Measurements from ENCODE around the gene USF1. TPM values are rescaled to one million over a fixed set of nuclear protein-coding genes. Genes with fewer than 3 reads are reported as not detected.

USF1 gene
- total and polyA plus RNA-seq, 9 of the 15 experiments (the other 6 are each of a cell fraction or from before 2014, with no cell fraction given) = 7.4 to 60.2 (median 54.2) TPM

DNA sequence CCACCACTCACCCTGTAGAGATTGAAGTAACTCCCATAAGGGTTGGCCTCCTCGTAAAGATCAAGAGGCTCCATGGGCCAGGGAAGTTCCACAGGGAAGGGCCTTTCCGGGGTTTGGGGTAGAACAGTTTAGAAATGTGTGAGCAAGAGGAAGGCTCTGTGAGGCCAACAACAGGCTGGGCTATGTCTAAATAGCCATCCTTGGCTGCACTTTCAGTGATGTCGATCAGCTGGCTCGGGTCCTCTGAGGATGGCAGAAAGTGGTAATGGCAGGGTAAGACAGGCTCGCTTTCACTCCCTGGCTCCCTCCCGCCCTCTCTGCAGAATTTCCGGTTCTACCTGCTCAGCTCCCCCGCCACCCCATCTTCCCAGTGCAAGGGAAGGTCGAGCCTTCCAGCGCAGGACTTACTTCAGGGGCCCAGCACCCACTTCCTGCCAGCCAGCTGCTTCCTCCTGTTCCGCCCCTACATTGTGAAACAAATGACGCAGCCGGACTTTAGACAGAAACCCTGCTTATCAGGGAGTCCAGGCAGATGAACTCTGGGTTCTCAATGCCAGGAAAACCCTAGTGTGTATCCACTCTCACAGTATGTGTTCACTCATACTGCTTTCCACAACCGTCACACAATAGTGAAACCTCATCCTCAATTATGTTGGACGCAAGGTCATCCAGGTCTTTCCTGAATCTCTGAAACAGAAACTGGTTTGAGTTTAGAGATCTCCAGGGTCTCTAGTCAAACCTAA is 32.1 kb downstream of the USF1 start (continued):
- TF ChIP-seq, protein P1, sequence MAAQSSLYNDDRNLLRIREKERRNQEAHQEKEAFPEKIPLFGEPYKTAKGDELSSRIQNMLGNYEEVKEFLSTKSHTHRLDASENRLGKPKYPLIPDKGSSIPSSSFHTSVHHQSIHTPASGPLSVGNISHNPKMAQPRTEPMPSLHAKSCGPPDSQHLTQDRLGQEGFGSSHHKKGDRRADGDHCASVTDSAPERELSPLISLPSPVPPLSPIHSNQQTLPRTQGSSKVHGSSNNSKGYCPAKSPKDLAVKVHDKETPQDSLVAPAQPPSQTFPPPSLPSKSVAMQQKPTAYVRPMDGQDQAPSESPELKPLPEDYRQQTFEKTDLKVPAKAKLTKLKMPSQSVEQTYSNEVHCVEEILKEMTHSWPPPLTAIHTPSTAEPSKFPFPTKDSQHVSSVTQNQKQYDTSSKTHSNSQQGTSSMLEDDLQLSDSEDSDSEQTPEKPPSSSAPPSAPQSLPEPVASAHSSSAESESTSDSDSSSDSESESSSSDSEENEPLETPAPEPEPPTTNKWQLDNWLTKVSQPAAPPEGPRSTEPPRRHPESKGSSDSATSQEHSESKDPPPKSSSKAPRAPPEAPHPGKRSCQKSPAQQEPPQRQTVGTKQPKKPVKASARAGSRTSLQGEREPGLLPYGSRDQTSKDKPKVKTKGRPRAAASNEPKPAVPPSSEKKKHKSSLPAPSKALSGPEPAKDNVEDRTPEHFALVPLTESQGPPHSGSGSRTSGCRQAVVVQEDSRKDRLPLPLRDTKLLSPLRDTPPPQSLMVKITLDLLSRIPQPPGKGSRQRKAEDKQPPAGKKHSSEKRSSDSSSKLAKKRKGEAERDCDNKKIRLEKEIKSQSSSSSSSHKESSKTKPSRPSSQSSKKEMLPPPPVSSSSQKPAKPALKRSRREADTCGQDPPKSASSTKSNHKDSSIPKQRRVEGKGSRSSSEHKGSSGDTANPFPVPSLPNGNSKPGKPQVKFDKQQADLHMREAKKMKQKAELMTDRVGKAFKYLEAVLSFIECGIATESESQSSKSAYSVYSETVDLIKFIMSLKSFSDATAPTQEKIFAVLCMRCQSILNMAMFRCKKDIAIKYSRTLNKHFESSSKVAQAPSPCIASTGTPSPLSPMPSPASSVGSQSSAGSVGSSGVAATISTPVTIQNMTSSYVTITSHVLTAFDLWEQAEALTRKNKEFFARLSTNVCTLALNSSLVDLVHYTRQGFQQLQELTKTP (IDR thresholded peaks at IDR 0.05; ENCODE audit: low read depth in 1 of 2, partially characterized antibody in 2 of 2) = peak in 1 of 2 experiments; percentile 16
- TF ChIP-seq, protein P2, sequence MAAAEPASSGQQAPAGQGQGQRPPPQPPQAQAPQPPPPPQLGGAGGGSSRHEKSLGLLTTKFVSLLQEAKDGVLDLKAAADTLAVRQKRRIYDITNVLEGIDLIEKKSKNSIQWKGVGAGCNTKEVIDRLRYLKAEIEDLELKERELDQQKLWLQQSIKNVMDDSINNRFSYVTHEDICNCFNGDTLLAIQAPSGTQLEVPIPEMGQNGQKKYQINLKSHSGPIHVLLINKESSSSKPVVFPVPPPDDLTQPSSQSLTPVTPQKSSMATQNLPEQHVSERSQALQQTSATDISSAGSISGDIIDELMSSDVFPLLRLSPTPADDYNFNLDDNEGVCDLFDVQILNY (CRISPR knock-in tag; IDR thresholded peaks at IDR 0.05) = no peak
- no peak for TF ChIP-seq HNRNPL (IDR thresholded peaks at IDR 0.05; ENCODE audit: low read depth, low read length)
- no peak for TF ChIP-seq NFYB (IDR thresholded peaks at IDR 0.05; ENCODE audit: extremely low read depth, insufficient read length)
- peak; percentile 26; the same call in 1 of the 2 replicates for TF ChIP-seq ZNF316 (IDR thresholded peaks at IDR 0.05)
- TF ChIP-seq ZNF239 (CRISPR knock-in tag; IDR thresholded peaks at IDR 0.05) = no peak
- 0 out of 2 replicates have a peak, but pooled peaks have one; percentile 32 for TF ChIP-seq ZBTB17 (CRISPR knock-in tag; IDR thresholded peaks at IDR 0.05)
- no peak for TF ChIP-seq PTBP1 (IDR thresholded peaks at IDR 0.05; ENCODE audit: low read depth, low read length)
- no peak for TF ChIP-seq SAFB (IDR thresholded peaks at IDR 0.05; ENCODE audit: borderline replicate concordance, low read depth, low read length)
- no peak for TF ChIP-seq ZNF165 (CRISPR knock-in tag; IDR thresholded peaks at IDR 0.05; ENCODE audit: borderline replicate concordance)
- TF ChIP-seq ATF1 (CRISPR knock-in tag; IDR thresholded peaks at IDR 0.05) = no peak
- peak; percentile 91 for TF ChIP-seq ATF1 (tag; IDR thresholded peaks at IDR 0.05)
- TF ChIP-seq, protein P3, sequence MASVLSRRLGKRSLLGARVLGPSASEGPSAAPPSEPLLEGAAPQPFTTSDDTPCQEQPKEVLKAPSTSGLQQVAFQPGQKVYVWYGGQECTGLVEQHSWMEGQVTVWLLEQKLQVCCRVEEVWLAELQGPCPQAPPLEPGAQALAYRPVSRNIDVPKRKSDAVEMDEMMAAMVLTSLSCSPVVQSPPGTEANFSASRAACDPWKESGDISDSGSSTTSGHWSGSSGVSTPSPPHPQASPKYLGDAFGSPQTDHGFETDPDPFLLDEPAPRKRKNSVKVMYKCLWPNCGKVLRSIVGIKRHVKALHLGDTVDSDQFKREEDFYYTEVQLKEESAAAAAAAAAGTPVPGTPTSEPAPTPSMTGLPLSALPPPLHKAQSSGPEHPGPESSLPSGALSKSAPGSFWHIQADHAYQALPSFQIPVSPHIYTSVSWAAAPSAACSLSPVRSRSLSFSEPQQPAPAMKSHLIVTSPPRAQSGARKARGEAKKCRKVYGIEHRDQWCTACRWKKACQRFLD (CRISPR knock-in tag; IDR thresholded peaks at IDR 0.05) = no peak; the same call in 1 of the 2 replicates
- TF ChIP-seq KLF1 (tag; IDR thresholded peaks at IDR 0.05) = peak; percentile 69; the same call in 1 of the 2 replicates
- TF ChIP-seq LCOR (CRISPR knock-in tag; IDR thresholded peaks at IDR 0.05) = peak; percentile 73; the same call in 1 of the 2 replicates
- TF ChIP-seq MCM3 (IDR thresholded peaks at IDR 0.05) = no peak
- TF ChIP-seq, protein P4, sequence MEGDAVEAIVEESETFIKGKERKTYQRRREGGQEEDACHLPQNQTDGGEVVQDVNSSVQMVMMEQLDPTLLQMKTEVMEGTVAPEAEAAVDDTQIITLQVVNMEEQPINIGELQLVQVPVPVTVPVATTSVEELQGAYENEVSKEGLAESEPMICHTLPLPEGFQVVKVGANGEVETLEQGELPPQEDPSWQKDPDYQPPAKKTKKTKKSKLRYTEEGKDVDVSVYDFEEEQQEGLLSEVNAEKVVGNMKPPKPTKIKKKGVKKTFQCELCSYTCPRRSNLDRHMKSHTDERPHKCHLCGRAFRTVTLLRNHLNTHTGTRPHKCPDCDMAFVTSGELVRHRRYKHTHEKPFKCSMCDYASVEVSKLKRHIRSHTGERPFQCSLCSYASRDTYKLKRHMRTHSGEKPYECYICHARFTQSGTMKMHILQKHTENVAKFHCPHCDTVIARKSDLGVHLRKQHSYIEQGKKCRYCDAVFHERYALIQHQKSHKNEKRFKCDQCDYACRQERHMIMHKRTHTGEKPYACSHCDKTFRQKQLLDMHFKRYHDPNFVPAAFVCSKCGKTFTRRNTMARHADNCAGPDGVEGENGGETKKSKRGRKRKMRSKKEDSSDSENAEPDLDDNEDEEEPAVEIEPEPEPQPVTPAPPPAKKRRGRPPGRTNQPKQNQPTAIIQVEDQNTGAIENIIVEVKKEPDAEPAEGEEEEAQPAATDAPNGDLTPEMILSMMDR (IDR thresholded peaks at IDR 0.05 in 2 of 3, conservative IDR thresholded peaks at IDR 0.05 in 1 of 3; ENCODE audit: insufficient read depth in 2 of 3, low read depth in 1 of 3, low read length in 3 of 3) = no peak
